ENCODE data around the gene SPAAR. TPM values are rescaled to one million over a fixed set of nuclear protein-coding genes. Genes with fewer than 3 reads are reported as not detected.

Gene SPAAR
- total RNA-seq, 3 donors from 2014 or later (not counting 1 experiment from before 2014, with no cell fraction given): not detected

DNA sequence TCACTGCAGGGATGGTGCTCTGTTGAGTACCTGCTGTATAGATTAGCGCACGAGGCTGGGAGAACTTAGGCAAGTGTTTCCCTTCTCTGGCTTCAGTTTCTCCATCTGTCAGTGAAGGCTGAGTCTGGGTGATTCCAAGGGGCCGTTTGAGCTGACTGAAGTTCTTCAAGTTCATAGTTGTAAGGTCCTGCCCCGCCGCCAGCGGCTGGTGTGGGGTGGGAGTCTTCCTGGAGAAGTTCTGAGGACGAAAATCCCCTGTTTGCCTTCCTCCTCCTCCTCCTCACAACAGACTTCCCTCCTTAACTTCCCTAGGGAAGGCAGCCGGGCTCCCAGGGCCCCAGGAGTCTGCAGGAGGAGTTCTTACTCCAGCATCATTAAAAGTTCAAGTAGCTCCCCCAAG is 5.0 kb upstream of the SPAAR start:
- WGBS (ENCODE audit: insufficient coverage): 77% methylated on average over 4 of the region's 8 CpGs
- Mint-ChIP-seq H3K36me3 (no peaks in the 10 kb centered on the region), H3K4me1 (peaks cover 0 to 5% of the 10 kb centered on the region in 2 donors), H3K27me3 (ENCODE audit: low read depth in 2 of 2) (peaks cover 15 to 26% of the 10 kb centered on the region in 2 donors), H3K27ac (no peak overlapping the region), H3K9me3 (no peaks in the 10 kb centered on the region), H3K4me3 (no peak overlapping the region)
- DNase-seq (no peak), ATAC-seq (no peak)
- Histone ChIP-seq H3K27ac (ENCODE audit: low read length) (no peak overlapping the region), H3K9me3 (ENCODE audit: control insufficient read depth, insufficient read depth, low read length) (no peaks in the 10 kb centered on the region), H3K4me3 (ENCODE audit: low read length) (no peak overlapping the region), H3K27me3 (ENCODE audit: control insufficient read depth, insufficient read depth, low read length) (peaks cover 7% of the 10 kb centered on the region), H3K4me1 (ENCODE audit: control insufficient read depth, insufficient read depth, low read length) (peaks cover 10% of the 10 kb centered on the region), H3K36me3 (ENCODE audit: control insufficient read depth, insufficient read depth, low read length) (no peaks in the 10 kb centered on the region)
- intact Hi-C loops (cut with micrococcal nuclease): no loop called here
- TF ChIP-seq, protein P1, sequence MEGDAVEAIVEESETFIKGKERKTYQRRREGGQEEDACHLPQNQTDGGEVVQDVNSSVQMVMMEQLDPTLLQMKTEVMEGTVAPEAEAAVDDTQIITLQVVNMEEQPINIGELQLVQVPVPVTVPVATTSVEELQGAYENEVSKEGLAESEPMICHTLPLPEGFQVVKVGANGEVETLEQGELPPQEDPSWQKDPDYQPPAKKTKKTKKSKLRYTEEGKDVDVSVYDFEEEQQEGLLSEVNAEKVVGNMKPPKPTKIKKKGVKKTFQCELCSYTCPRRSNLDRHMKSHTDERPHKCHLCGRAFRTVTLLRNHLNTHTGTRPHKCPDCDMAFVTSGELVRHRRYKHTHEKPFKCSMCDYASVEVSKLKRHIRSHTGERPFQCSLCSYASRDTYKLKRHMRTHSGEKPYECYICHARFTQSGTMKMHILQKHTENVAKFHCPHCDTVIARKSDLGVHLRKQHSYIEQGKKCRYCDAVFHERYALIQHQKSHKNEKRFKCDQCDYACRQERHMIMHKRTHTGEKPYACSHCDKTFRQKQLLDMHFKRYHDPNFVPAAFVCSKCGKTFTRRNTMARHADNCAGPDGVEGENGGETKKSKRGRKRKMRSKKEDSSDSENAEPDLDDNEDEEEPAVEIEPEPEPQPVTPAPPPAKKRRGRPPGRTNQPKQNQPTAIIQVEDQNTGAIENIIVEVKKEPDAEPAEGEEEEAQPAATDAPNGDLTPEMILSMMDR (IDR thresholded peaks at IDR 0.05): no peak

DNA sequence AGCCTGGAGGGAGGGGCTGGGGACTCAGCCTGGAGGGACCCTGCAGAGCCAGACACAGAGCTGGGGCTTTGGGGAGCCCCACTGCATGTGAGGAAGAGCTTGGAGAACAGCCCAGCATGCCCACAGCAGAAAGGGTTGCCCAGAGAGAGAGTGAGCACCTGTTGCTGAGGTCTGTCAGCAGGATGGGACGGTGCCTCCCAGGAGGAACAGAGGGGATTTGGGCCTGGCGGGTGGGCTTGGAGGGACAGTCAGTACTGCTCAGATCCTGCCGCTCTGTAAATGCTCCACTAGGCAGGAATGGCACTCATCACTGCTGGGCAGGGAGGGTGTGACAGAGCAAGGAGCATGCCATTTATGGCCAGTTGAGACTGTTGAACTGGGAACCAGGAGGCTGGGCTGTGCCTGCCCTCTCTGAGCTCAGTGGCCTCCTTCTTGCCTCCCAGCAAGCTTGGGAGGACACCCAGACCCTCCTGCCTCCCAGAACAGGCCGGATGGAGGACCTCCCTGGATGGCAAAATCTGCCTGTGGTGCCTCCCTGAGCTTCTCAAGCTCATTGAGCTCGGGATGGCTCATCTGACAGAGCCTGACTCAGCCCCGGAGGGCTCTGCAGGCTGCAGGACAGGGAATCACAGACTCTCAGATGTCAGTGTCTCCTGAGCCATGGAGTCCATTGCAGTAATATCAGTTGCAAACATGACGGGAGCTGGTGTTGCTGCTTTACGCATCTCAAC is 4.1 kb upstream of the SPAAR start:
- no peak for DNase-seq
- Mint-ChIP-seq H3K27ac (no peak overlapping the region), H3K27me3 (ENCODE audit: low read depth in 2 of 2) (peaks cover 15 to 26% of the 10 kb centered on the region in 2 donors), H3K4me3 (no peak overlapping the region), H3K9me3 (no peaks in the 10 kb centered on the region), H3K4me1 (peaks cover 0 to 5% of the 10 kb centered on the region in 2 donors), H3K36me3 (no peaks in the 10 kb centered on the region)
- Histone ChIP-seq H3K27ac (ENCODE audit: low read length) (no peak overlapping the region), H3K9me3 (ENCODE audit: control insufficient read depth, insufficient read depth, low read length) (no peaks in the 10 kb centered on the region), H3K36me3 (ENCODE audit: control insufficient read depth, insufficient read depth, low read length) (no peaks in the 10 kb centered on the region), H3K4me1 (ENCODE audit: control insufficient read depth, insufficient read depth, low read length) (peaks cover 18% of the 10 kb centered on the region), H3K27me3 (ENCODE audit: control insufficient read depth, insufficient read depth, low read length) (peaks cover 7% of the 10 kb centered on the region), H3K4me3 (ENCODE audit: low read length) (no peak overlapping the region)
- no peak for ATAC-seq
- TF ChIP-seq, protein P1 (IDR thresholded peaks at IDR 0.05): no peak
- intact Hi-C loops (cut with micrococcal nuclease): no loop called here
- 86% methylated on average over 8 of the region's 8 CpGs for WGBS (ENCODE audit: insufficient coverage)

DNA sequence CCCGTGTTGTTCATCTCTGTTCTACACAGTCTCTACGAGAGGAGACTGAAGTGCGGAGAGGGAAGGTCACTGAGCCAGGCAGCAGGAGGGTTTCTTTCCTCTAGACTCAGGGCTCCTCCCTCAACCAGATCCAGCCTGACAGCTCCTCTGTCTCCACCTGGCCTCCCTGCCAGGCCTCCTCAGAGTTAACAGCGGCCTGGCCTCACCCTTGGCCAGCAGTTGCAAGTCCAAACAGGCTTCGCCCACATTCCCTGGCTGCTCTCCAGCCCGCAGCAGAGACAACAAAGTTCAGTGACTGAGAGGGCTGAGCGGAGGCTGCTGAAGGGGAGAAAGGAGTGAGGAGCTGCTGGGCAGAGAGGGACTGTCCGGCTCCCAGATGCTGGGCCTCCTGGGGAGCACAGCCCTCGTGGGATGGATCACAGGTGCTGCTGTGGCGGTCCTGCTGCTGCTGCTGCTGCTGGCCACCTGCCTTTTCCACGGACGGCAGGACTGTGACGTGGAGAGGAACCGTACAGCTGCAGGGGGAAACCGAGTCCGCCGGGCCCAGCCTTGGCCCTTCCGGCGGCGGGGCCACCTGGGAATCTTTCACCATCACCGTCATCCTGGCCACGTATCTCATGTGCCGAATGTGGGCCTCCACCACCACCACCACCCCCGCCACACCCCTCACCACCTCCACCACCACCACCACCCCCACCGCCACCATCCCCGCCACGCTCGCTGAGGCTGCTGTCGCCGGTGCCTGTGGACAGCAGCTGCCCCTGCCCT is 3.2 kb upstream of the SPAAR start, which contains the start of gene HRCT1:
Gene HRCT1, plus strand, starts transcription at position 291 of the 768 bp plus-strand sequence. Its CDS starts 86 bp downstream, at position 377.
- TF ChIP-seq, protein P1 (IDR thresholded peaks at IDR 0.05): no peak
- H3K9me3 Mint-ChIP-seq: no peaks in the 10 kb centered on the region
- Histone ChIP-seq H3K4me3 (ENCODE audit: low read length) (no peak within 1 kb of the TSS), H3K27me3 (ENCODE audit: control insufficient read depth, insufficient read depth, low read length) (peaks cover 3% of the 10 kb centered on the region), H3K27ac (ENCODE audit: low read length) (no peak within 1 kb of the TSS), H3K36me3 (ENCODE audit: control insufficient read depth, insufficient read depth, low read length) (no peaks in the 10 kb centered on the region), H3K4me1 (ENCODE audit: control insufficient read depth, insufficient read depth, low read length) (peaks cover 25% of the 10 kb centered on the region), H3K9me3 (ENCODE audit: control insufficient read depth, insufficient read depth, low read length) (no peaks in the 10 kb centered on the region)
- intact Hi-C loops (cut with micrococcal nuclease): no loop called here
- no peak within 1 kb of the TSS for H3K4me3 Mint-ChIP-seq
- no peak for DNase-seq
- ATAC-seq: no peak
- peaks cover 12 to 21% of the 10 kb centered on the region in 2 donors for H3K27me3 Mint-ChIP-seq (ENCODE audit: low read depth in 2 of 2)
- WGBS (ENCODE audit: insufficient coverage): 90% methylated on average over 26 of the region's 30 CpGs
- no peak within 1 kb of the TSS for H3K27ac Mint-ChIP-seq
- peaks cover 0 to 10% of the 10 kb centered on the region in 2 donors for H3K4me1 Mint-ChIP-seq
- H3K36me3 Mint-ChIP-seq: no peaks in the 10 kb centered on the region

All from natural killer cell (primary cell).